ENCODE results near the gene TRMT6.

The TRMT6 gene

GRCh38 chr20:5899444-5899843 is 50.9 kb downstream of the TRMT6 start:
- no peak for DNase-seq (ENCODE audit: low spot score)

GRCh38 chr20:5895626-5896025 is 54.7 kb downstream of the TRMT6 start:
- DNase-seq (ENCODE audit: low spot score) = no peak

- DNase-seq (ENCODE audit: low spot score) = no peak
Measured at GRCh38 chr20:5893621-5894020, 56.7 kb downstream of the TRMT6 start.

GRCh38 chr20:5893052-5893451 is 57.3 kb downstream of the TRMT6 start:
- DNase-seq (ENCODE audit: low spot score) = no peak

- no peak for DNase-seq (ENCODE audit: low spot score)
Measured at GRCh38 chr20:5890773-5891441, 59.4 kb downstream of the TRMT6 start.

- no peak for DNase-seq (ENCODE audit: low spot score)
Measured at GRCh38 chr20:5888041-5888440, 62.3 kb downstream of the TRMT6 start.

GRCh38 chr20:5887386-5887785 is 62.9 kb downstream of the TRMT6 start:
- DNase-seq (ENCODE audit: low spot score) = no peak
